ENCODE measurements around the gene SEPTIN5.
"Not testable (repeated sequence)": the region's sequence is repeated elsewhere in the genome, so short reads cannot be mapped to it uniquely, and the experiment has no call there.

SEPTIN5 gene

DNA sequence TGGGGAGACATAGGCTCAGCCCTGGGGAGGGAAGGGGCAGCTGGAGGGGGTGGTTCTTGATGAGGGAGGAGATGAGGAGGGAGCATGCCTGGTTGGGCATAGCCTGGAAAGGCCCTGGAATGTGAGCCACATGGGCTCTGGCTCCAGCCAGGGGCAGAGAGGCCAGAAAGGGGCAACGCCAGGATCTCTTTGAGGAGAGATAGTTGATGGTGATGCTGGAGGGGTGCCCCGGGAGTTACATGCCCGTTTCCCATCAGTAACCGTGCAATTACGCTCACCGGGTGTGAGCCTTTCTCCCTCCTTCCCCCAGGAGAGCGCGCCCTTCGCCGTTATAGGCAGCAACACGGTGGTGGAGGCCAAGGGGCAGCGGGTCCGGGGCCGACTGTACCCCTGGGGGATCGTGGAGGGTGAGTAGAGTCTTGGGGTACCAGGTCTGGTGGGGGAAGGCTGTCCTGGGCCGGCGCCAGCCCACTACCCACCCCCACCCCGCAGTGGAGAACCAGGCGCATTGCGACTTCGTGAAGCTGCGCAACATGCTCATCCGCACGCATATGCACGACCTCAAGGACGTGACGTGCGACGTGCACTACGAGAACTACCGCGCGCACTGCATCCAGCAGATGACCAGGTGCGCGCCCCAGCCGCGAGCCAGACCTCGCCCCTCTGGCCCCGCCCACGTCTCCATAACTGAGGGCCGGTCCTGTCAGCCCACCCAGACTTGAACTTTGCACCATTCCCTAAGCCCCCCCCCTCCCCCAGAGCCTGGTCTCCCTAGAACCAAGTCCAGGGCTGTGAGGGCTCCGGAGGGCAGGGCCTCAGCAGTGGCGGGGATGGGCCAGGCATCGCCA is 7.3 kb downstream of the SEPTIN5 start:
- no peak for FAIRE-seq

DNA sequence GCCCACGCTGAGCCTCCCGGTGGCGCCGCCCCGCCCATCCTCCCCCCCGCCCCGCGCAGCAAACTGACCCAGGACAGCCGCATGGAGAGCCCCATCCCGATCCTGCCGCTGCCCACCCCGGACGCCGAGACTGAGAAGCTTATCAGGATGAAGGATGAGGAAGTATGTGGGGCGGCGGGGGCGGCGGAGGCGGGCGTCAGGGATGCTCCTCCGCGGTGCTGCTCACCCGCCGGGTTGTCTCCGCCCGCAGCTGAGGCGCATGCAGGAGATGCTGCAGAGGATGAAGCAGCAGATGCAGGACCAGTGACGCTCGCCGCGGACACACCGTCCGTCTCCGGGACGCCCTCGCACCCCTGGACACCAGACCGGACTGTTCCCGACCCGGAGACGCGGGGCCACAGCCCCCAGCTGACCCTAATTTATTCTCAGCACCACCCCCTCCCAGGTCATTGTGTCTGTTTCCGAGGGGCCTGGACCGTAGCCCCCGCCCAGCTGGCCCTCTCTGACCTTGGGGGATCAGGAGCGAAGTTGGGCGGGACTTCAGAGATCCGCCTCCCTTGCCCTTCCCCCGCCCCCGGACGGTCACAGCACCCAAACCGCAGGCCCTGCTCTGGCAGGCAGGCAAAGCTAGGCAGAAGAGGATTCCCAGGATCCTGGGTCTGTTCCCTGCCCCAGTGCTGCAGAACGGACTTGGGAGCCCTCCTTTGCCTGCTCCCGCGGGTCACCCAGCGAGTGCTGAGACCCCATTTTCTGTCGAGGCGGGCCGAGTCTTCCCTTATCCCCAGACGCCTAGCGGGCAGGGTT is 8.1 kb downstream of the SEPTIN5 start:
- FAIRE-seq = no peak

DNA sequence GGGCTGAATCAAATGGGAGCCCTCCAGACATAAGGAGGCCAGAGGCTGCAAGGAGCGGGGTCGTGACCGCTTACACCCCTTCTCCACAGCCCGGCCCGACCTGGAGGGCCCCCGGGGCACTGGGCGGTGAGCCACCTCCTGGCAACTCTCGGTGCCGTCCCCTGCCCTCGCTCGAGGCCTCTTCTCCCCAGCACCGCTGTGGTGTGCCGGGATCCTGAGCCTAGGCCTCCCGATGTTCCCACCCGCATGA is 8.6 kb downstream of the SEPTIN5 start:
- no peak for FAIRE-seq

DNA sequence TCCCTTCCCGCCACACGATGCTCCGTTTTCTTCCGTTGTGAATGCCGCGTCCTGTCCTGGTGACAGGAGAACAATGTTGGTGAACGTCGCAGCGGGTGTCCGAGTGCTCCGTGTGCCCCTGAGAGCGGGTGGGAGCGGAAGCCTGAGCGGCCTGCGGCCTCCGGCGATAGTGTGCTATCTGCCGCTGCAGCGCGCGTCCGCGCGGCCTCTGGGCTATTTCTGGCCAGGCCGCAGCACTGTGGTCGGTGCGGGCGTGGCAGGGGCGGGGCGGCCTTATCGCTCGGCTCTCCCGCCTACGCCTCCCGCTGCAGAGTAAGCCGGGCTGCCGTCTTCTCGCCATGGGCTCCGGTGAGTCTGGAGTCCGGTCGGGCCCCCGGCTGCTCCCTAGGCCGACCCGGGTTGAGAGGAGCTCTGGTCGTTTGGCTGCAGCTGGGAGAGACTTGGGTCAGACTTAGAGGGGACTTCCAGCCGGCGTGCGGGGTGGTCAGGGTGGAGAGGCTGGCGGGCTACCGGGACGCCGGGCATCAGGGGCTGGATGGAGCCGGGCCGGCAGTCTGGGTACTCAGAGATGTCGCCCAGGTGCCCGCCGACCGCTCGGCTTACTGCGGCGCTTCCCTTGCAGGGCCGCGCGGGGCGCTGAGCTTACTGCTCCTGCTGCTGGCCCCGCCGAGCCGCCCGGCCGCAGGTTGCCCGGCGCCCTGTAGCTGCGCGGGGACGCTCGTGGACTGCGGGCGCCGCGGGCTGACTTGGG is 9.1 kb downstream of the SEPTIN5 start, which contains the start of gene GP1BB:
Gene GP1BB (plus strand): TSS at position 308 of the 751 bp plus-strand sequence. CDS start 31 bp downstream, at position 339.
- FAIRE-seq = no peak

DNA sequence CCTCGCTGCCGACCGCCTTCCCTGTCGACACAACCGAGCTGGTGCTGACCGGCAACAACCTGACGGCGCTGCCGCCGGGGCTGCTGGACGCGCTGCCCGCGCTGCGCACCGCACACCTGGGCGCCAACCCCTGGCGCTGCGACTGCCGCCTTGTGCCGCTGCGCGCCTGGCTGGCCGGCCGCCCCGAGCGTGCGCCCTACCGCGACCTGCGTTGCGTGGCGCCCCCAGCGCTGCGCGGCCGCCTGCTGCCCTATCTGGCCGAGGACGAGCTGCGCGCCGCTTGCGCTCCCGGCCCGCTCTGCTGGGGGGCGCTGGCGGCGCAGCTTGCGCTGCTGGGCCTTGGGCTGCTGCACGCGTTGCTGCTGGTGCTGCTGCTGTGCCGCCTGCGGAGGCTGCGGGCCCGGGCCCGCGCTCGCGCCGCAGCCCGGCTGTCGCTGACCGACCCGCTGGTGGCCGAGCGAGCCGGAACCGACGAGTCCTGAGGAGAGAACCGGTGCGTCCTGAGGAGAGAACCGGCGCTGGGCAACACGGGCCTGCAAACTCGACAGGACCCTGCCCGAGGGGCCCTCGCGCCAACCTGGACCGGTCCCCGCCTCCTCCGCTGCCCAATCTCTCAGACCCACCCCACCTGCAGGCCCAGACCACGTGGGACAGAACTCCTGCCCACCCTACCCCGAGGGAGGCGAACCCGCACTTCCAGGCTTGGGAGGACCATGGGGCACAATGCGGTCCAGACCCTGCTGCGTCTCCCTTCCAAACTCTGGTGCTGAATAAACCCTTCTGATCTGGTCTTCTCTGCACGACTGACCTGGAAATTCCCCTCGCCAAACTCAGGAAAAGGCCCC is 9.9 kb downstream of the SEPTIN5 start:
- no peak for FAIRE-seq

DNA sequence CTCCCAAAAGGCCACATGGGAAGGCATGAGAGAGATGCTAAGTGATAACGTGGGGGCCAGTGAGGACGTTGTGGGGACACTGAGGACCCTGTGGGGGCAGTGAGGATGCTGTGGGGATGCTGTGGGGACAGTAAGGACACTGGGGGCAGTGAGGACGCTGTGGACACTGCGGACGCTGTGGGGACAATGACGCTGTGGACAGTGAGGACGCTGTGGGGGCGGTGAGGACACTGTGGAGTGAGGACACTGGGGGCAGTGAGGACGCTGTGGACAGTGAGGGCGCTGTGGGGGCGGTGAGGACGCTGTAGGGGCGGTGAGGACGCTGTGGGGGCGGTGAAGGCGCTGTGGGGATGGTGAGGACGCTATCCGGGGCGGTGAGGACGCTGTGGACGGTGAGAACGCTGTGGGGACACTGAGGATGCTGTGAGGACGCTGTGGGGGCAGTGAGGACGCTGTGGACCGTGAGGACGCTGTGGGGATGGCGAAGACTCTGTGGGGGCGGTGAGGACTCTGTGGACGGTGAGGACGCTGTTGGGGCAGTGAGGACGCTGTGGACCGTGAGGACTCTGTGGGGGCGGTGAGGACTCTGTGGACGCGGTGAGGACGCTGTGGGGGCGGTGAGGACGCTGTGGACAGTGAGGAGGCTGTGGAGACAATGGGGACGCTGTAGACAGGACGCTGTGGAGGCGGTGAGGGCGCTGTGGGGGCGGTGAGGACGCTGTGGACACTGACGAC is 10.8 kb downstream of the SEPTIN5 start:
- no peak for FAIRE-seq

DNA sequence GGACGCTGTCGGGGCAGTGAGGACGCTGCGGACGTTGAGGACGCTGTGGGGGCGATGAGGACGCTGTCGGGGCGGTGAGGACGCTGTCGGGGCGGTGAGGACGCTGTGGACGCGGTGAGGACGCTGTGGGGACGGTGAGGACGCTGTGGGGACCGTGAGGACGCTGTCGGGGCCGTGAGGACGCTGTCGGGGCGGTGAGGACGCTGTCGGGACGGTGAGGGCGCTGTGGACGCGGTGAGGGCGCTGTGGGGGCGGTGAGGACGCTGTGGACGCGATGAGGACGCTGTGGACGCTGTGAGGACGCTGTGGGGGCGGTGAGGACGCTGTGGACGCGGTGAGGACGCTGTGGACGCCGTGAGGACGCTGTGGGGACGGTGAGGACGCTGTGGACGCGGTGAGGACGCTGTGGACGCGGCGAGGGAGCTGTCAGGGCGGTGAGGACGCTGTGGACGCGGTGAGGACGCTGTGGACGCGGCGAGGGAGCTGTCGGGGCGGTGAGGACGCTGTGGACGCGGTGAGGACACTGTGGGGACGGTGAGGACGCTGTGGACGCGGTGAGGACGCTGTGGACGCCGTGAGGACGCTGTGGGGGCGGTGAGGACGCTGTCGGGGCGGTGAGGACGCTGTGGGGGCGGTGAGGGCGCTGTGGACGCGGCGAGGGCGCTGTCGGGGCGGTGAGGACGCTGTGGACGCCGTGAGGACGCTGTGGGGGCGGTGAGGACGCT is 11.9 kb downstream of the SEPTIN5 start:
- FAIRE-seq = not testable (repeated sequence)

DNA sequence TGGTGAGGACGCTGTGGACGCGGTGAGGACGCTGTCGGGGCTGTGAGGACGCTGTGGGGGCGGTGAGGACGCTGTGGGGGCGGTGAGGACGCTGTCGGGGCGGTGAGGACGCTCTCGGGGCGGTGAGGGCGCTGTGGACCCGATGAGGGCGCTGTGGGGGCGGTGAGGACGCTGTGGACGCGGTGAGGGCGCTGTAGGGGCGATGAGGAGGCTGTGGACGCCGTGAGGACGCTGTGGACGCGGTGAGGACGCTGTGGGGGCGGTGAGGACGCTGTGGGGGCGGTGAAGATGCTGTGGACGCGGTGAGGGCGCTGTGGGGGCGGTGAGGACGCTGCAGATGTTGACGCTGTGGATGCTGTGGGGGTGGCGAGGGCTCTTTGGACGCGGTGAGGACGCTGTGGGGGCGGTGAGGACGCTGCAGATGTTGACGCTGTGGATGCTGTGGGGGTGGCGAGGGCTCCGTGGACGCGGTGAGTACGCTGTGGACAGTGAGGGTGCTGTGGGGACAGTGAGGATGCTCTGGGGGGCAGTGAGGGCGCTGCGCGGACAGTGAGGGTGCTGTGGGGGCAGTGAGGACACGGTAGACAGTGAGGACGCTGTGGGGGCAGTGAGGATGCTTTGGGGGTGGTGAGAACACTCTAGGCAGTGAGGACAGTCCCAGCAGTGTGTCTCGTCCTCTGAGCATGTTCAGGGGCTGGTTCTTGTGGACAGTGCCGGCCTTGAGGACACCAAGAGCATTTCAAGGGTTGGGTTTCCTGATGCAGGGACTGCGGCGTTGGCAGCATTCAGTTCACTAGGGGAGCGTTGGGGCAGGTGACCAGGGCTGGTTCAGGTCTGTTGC is 13.2 kb downstream of the SEPTIN5 start:
- no peak for FAIRE-seq

DNA sequence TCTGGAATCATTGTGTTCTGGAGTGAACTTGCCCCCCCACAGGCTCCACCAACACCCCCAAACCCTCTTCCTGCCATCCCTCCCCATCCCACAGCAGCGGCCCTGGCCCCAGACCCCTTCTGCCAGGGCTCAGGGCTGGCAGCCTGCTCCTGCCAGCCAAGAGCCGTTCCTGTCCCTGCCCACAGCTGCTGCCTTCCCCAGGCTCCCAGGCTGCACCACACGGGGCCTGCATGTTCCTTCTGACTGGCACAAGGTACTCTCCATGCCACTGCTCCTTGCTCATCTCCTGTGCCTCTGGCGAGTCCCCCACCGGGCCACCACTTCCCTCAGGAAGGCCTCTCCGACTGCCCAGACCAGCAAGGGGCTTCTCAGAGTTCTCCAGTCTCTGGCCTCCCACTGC is 14.0 kb downstream of the SEPTIN5 start:
- FAIRE-seq = no peak

DNA sequence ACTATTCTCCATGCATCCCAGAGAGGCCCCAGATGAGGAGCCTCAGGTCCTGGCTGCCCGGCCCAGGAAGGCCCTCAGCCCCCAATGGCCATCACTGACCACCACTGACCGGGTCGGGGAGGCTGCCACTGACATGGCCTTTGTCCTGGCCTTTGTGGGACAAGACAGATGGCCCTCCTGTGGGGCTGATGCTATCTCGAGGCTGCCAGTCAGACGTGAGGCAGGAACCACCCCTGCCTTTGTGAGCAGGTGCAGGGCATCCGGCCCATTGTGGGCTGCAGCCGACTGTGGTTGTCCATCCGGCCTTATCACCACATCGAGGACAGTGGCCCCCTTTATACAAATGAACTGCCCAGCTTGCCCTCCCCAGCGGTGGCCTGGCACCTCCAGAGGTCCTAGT is 14.5 kb downstream of the SEPTIN5 start:
- FAIRE-seq = no peak

DNA sequence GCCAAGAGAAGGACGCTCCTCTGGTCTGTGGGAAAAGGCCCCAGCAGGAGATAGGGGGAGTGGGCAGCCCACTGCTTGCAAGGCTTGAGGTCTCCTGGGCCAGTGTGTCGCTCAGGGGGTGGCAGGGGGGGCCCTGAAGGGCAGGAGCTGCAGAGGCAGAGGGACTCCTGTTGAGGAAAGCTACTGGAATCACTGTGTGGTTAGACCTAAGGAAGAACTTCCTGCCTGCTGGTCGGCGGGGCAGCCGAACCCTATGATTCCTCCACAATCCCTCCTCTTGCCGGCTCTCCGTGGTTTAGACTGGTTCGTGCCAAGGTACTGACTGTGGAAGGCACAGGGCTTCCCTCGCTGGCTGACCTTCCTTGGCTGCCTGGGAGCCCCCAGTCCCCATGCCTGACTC is 15.2 kb downstream of the SEPTIN5 start:
- no peak for FAIRE-seq

DNA sequence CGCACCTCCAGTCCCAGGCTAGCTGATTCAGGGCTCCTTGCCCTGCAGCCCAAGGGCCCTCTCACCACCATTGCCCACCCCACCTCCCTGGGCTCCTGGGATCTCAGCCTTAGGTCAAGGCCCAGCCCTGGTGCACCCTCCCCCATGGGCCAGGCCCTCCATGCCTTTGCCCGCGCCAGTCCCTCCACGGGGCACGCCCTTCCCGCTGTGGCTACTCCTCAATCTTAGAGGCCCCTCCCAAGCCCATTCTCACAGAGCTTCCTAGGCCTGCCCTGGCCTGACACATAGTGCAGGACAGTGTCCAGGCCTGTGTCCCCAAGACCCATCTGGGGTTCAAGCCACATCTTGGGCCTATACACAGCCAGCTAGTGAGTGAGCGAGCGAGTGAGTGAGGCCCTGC is 15.9 kb downstream of the SEPTIN5 start:
- no peak for FAIRE-seq

DNA sequence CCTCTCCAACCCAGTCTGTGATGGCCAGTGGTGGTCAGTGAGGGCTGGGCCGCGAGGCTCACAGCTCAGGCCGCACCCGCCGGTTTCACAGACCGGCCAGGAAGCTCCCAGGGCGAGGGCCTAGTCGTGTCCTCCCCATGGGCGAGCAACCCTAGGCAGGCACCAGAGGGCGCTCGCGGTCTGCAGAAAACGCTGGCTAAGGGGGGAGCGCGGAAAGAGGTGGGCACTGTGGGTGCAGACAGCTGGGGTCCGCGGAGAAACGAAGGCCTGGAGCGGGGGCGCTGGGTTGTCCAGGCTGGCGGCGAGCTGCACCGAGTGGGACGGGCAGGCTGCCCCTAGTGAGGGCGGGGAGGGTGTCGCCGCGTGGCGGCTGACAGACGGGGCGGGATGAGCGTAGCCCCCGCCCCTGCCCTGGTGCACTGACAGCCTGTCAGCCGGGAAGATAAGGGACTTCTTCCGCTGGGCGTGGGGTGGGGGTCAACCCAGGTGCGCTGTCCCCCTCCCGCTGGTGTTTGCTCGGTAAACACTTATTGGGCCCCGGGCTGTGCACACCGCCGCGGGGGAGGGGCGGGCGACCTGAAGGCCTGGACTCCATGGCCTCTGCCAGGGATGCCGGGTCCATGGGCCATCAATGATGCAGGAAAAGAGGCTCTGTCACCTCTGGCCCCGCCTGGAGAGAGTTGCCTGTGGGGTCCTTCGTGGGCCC is 16.5 kb downstream of the SEPTIN5 start:
- no peak for FAIRE-seq

DNA sequence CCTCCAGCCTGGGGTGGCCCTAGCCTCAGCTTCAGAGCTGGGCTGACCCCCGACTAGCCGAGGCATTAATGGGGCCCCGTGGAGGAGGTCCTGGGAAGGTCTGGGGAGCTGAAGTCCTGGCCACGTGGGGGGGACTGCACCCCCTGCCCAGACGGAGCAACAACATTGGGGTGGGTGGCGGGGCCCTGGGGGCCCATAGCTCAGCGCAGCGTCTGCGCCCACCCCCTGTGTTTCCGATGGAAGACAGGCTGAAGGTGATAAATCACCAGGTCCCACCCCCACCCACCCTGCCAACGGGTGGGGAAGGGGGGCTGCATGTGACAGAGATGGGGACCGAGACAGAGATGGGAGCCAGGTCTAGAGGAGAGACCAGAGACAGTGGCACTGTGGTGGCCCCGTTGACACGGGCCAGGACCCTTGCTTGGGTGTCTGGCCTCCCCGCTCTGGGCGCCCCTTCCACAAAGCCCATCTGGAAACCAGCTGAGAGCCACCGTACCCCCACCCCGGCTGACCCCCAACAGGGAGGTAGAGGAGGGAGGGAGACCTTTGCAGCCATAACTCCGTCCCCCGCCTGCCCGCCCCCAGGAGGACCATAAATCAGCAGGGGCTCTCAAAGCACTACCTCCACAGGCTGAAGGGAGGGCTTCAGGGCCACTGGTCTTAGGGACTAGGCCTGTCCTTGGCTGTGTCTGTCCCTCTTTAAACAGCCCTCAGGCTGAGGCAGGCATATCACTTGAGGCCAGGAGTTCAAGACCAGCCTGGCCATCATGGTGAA is 17.2 kb downstream of the SEPTIN5 start:
- FAIRE-seq = no peak

DNA sequence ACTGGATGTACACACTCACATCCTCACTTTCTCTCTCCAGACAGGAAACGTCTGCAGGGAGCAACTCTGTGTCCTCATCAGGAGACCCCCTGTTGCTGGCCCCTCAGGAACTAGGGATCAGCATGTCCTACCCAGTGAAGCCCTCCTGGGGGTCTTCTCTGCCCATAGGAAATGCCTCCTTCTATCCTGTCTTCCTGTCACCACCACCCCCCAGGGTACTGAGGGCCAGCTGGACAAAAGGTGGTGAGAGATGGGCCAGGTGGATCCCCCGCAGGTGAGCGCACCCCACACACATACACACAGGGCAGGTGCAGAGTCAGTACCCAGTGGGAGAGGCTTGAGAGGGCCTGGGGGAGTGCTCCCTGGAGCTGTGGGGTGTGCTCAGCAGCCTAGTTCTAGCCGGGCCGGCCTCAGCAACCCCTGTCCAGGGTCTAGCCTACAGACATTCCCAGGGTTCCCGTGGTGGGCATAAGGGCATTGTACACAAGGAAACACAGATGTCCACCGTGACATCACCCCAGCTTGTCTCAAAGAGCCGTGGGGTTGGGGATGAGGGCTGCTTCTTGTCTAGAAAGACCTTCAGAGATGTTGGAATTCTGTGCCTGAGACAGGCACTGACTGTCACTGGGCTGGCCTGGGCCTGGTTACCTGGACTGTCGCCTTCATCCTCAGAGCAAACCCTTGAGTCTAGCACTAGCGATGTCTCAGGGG is 18.3 kb downstream of the SEPTIN5 start:
- no peak for FAIRE-seq

DNA sequence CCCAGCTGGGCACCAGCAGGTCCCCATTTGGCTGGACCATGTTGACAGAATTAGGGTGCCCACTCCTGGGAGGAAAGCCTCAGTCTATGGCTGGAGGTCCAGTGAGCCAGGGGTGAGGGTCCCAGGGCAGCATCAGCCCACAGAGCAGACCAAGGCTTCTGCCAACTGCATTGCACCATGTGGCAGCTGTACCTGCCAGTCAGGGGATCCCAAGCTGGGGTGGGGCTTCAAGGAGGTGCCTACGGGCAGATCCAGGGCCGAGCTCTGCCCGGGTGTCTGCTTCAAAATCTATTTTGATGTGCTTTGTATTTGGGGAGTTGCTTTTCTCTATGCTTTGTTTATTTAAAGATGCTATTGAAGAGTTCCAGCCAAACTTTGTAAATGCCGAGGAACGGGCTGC is 19.5 kb downstream of the SEPTIN5 start:
- FAIRE-seq = no peak

DNA sequence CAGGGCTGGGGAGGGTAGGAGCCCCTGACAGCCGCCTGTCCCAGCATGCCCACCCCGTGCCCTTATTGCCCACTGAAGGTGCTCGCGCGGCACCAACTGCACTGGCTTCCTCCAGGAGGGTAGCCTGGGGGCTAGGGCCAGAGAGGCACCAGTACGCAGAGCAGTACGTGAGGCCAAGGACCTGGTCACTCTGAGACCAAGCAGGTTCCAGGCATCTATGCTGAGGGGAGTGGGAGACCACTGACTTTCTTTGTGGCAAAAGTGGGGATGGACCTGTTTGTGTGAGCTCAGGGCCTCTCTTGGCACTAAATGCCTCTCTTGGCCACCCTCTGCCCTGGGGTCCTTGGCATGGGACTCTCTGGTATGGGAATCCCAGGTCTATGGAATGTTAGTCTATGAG is 19.9 kb downstream of the SEPTIN5 start:
- FAIRE-seq = no peak

DNA sequence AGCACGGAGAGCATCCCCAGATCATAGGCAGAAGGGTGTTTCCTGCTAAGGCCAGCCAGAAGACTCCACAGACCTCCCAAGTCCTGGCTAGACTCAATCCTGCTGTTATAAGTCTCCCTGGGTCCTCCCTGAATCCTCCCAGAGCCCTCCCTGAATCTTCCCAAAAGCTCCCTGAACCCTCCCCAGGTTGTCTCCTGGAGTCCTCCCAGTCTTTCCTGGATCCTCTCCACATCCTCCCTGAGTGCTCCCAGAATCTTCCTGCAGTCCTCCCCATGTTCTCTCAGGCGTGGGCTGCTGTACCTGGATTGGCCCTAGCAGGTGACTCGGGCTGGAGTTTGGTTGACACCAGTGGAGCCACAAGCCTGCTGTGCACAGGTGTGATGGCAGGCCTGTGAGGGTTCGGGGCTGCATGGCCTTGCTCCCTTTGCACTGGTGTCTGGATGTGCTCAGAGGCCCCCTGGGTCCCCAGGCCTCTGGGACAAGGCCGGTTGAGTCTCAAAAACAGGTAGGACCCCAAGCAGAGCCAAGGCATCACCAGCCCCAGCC is 20.6 kb downstream of the SEPTIN5 start:
- no peak for FAIRE-seq
